MCF 10A (cell line): ENCODE results near the gene ANO7. TPM values are rescaled to one million over a fixed set of nuclear protein-coding genes. Genes with fewer than 3 reads are reported as not detected.
A peak's percentile ranks its signal among the peaks of the same experiment; 100 is the strongest.

ENCODE experiments used
- BruUV-seq: library from RNA; stranded (reverse); fragments of 400-500 nt; replicated peaks from 2 replicates; lab custom pipeline; 2021; lab: Mats Ljungman, UMichigan
- CTCF ChIA-PET: fragments of 300-600 bp; sonication (Branson Sonifier 250); formaldehyde crosslinking; extraction: SDS; loops from one replicate; lab custom pipeline; 2021; ENCODE audit warnings: antibody characterized with exemption, inconsistent platforms; lab: Yijun Ruan, JAX
- POLR2A ChIA-PET: fragments of 300-600, 350-650 bp; sonication (Branson Sonifier 250); formaldehyde crosslinking; extraction: SDS; loops from one replicate; lab custom pipeline; 2020; ENCODE audit warnings: antibody characterized with exemption, inconsistent platforms; lab: Yijun Ruan, JAX
- DNase-seq: peaks from one replicate; pipeline ENCODE4 v3.0.0-alpha.2; 2018; ENCODE audit not compliant: unreplicated experiment
- H3K27ac Mint-ChIP-seq: one replicate; pipeline ENCODE4 v1.8.0; 2022; ENCODE audit warnings: mild to moderate bottlenecking, low read depth, mixed read lengths; ENCODE audit not compliant: unreplicated experiment
- H3K27me3 Mint-ChIP-seq: one replicate; pipeline ENCODE4 v1.8.0; 2022; ENCODE audit warnings: mixed read lengths; ENCODE audit not compliant: insufficient read depth, unreplicated experiment
- H3K36me3 Mint-ChIP-seq: one replicate; pipeline ENCODE4 v1.8.0; 2022; ENCODE audit warnings: mild to moderate bottlenecking, moderate library complexity, mixed read lengths; ENCODE audit not compliant: insufficient read depth, unreplicated experiment
- H3K4me1 Mint-ChIP-seq: one replicate; pipeline ENCODE4 v1.8.0; 2022; ENCODE audit warnings: mixed read lengths; ENCODE audit not compliant: insufficient read depth, unreplicated experiment
- H3K4me3 Mint-ChIP-seq: one replicate; pipeline ENCODE4 v1.8.0; 2022; ENCODE audit warnings: mild to moderate bottlenecking, moderate library complexity, mixed read lengths; ENCODE audit not compliant: unreplicated experiment
- H3K9me3 Mint-ChIP-seq: one replicate; pipeline ENCODE4 v1.8.0; 2022; ENCODE audit warnings: mixed read lengths; ENCODE audit not compliant: unreplicated experiment
- CTCF ChIP-seq: fragments of 200-600 bp; IDR thresholded peaks from one replicate; pipeline ENCODE4 v1.8.0; 2022; ENCODE audit warnings: antibody characterized with exemption, mild to moderate bottlenecking; ENCODE audit not compliant: unreplicated experiment
- intact Hi-C: fragments of 100-400 bp; cut with micrococcal nuclease; formaldehyde crosslinking; loops from 2 replicates; pipeline ENCODE4 v1.14.1; 2022
- total RNA-seq: library from RNA; stranded (reverse); gene quantifications from 2 replicates; pipeline ENCODE4 v1.2.3, GENCODE V29; 2022

ANO7 gene
- total RNA-seq, 1 experiment from 2014 or later: 0.14 TPM

GRCh38 chr2:241271706-241272302, 83.3 kb downstream of the ANO7 start:
- Mint-ChIP-seq H3K27ac (peak overlapping the region; percentile 88), H3K4me3 (peak overlapping the region; percentile 92), H3K9me3 (peaks cover 14% of the 10 kb centered on the region), H3K36me3 (peaks cover 56% of the 10 kb centered on the region), H3K27me3 (no peaks in the 10 kb centered on the region), H3K4me1 (peaks cover 48% of the 10 kb centered on the region)
- intact Hi-C loops: loop anchor here (2.0 kb wide), 1 partner anchor 43 kb away; the partner anchor contains the start of genes HDLBP and SEPTIN2
- BruUV-seq: no TSS peak
- DNase-seq: peak; percentile 83
- ChIA-PET CTCF (no interaction called here), POLR2A (interaction anchor here (0.8 to 5.5 kb wide), 7 partner anchors 8 to 46 kb away, joined by 3 to 38 read pairs (median 5); partner anchors contain the start of genes HDLBP and SEPTIN2)
- TF ChIP-seq CTCF: no peak

GRCh38 chr2:241272303-241273209, 84.1 kb downstream of the ANO7 start:
- TF ChIP-seq CTCF: no peak
- CTCF ChIA-PET: no interaction called here
- Mint-ChIP-seq H3K27ac (peak overlapping the region; percentile 88), H3K4me3 (peak overlapping the region; percentile 92), H3K9me3 (peaks cover 14% of the 10 kb centered on the region), H3K36me3 (peaks cover 54% of the 10 kb centered on the region), H3K27me3 (no peaks in the 10 kb centered on the region), H3K4me1 (peaks cover 44% of the 10 kb centered on the region)
- no TSS peak for BruUV-seq
- intact Hi-C loops: loop anchor here (2.0 kb wide), 1 partner anchor 42 kb away; the partner anchor contains the start of genes HDLBP and SEPTIN2
- POLR2A ChIA-PET: interaction anchor here (0.8 to 5.5 kb wide), 6 partner anchors 8 to 46 kb away, joined by 3 to 38 read pairs (median 4); partner anchors contain the start of genes HDLBP and SEPTIN2
- DNase-seq: peak; percentile 40

- CTCF ChIA-PET: interaction anchor here (0.6 kb wide), 1 partner anchor 16 kb away, joined by 6 read pairs; no protein-coding TSS in a partner anchor
- DNase-seq: no peak
- H3K27me3 Mint-ChIP-seq: no peaks in the 10 kb centered on the region
- TSS peak; percentile 79 for BruUV-seq
- POLR2A ChIA-PET: no interaction called here
- H3K4me1 Mint-ChIP-seq: peaks cover 41% of the 10 kb centered on the region
- intact Hi-C loops: loop anchor here (2.0 kb wide), 1 partner anchor 41 kb away; the partner anchor contains the start of genes HDLBP and SEPTIN2
- H3K27ac Mint-ChIP-seq: no peak overlapping the region
- H3K36me3 Mint-ChIP-seq: peaks cover 54% of the 10 kb centered on the region
- peak overlapping the region; percentile 92 for H3K4me3 Mint-ChIP-seq
- peaks cover 14% of the 10 kb centered on the region for H3K9me3 Mint-ChIP-seq
- no peak for TF ChIP-seq CTCF
These were observed 84.9 kb downstream of the ANO7 start for GRCh38 chr2:241273210-241274020.
